Astrocyte of the spinal cord (primary cell): ENCODE results near the gene SPAAR.

Experiments
- DNase-seq: peaks from one replicate; pipeline ENCODE4 v3.0.0; 2011; ENCODE audit warnings: low read depth, low spot score
- H3K4me3 ChIP-seq: 2 replicates; pipeline ENCODE4 v1.5.1; 2011; ENCODE audit warnings: low read depth, mild to moderate bottlenecking, low read length, moderate library complexity
- CTCF ChIP-seq: IDR thresholded peaks from 2 replicates; pipeline ENCODE4 v1.5.1; 2012; ENCODE audit warnings: low read depth, mild to moderate bottlenecking, low read length, inconsistent platforms
- in situ Hi-C: cut with HindIII; loops from 2 replicates; pipeline ENCODE4 v1.10.0; 2017; ENCODE audit warnings: low sequenced_read_pairs

SPAAR gene

GRCh38 chr9:35919212-35920008 is 10.1 kb downstream of the SPAAR start:
- in situ Hi-C loops = no loop called here
- no peak for TF ChIP-seq CTCF
- no peak for DNase-seq
- no peak overlapping the region for H3K4me3 ChIP-seq

GRCh38 chr9:35920051-35920620 is 10.8 kb downstream of the SPAAR start:
- no peak for DNase-seq
- TF ChIP-seq CTCF = no peak
- in situ Hi-C loops = no loop called here
- H3K4me3 ChIP-seq = no peak overlapping the region

GRCh38 chr9:35923598-35923926 is 14.3 kb downstream of the SPAAR start:
- no peak for TF ChIP-seq CTCF
- no peak for DNase-seq
- no peak overlapping the region for H3K4me3 ChIP-seq
- in situ Hi-C loops = no loop called here

- peak; percentile 96 for DNase-seq
- in situ Hi-C loops = no loop called here
- no peak overlapping the region for H3K4me3 ChIP-seq
- TF ChIP-seq CTCF = no peak
Measured at GRCh38 chr9:35923927-35924763, 14.9 kb downstream of the SPAAR start.

GRCh38 chr9:35928591-35929452 is 19.5 kb downstream of the SPAAR start:
- no peak for TF ChIP-seq CTCF
- no peak overlapping the region for H3K4me3 ChIP-seq
- no peak for DNase-seq
- in situ Hi-C loops = no loop called here

GRCh38 chr9:35929453-35929718 is 20.1 kb downstream of the SPAAR start:
- in situ Hi-C loops = no loop called here
- no peak for TF ChIP-seq CTCF
- DNase-seq = no peak
- H3K4me3 ChIP-seq = no peak overlapping the region
